Ecto neural progenitor cell (in vitro differentiated cells): ENCODE measurements around the gene BRDT.

ENCODE experiments used
- DNase-seq: peaks from one replicate; pipeline ENCODE4 v3.0.0-alpha.2; 2018; ENCODE audit warnings: low spot score

Gene BRDT

GRCh38 chr1:91949356-91949699 lies at the start of gene BRDT:
BRDT (plus strand) TSS chr1:91949401; CDS start chr1:91962755, 13,354 bp downstream.
- no peak for DNase-seq

- DNase-seq = no peak
These were observed 48.6 kb upstream of the BRDT start for GRCh38 chr1:91900562-91900961.

GRCh38 chr1:91901231-91901630 lies 48.0 kb upstream of the BRDT start:
- DNase-seq = no peak

GRCh38 chr1:91912266-91912665 lies 36.9 kb upstream of the BRDT start:
- DNase-seq = no peak

- no peak for DNase-seq
These were observed 36.2 kb upstream of the BRDT start for GRCh38 chr1:91913018-91913417.

GRCh38 chr1:91916046-91916445 lies 33.2 kb upstream of the BRDT start:
- no peak for DNase-seq

- DNase-seq = no peak
These were observed 32.3 kb upstream of the BRDT start for GRCh38 chr1:91916811-91917460.

- DNase-seq = no peak
These were observed 29.2 kb upstream of the BRDT start for GRCh38 chr1:91919962-91920361.

GRCh38 chr1:91924146-91924545 lies 25.1 kb upstream of the BRDT start:
- DNase-seq = no peak

GRCh38 chr1:91925644-91926435 lies 23.4 kb upstream of the BRDT start:
- DNase-seq = no peak

GRCh38 chr1:91928026-91928425 lies 21.2 kb upstream of the BRDT start:
- DNase-seq = no peak

GRCh38 chr1:91929250-91929649 lies 20.0 kb upstream of the BRDT start:
- no peak for DNase-seq

- no peak for DNase-seq
These were observed 11.6 kb upstream of the BRDT start for GRCh38 chr1:91937613-91938012.

- DNase-seq = no peak
These were observed 8.7 kb upstream of the BRDT start for GRCh38 chr1:91940496-91940895.

- no peak for DNase-seq
These were observed 5.1 kb upstream of the BRDT start for GRCh38 chr1:91944087-91944486.

GRCh38 chr1:91948097-91948496 lies 1.1 kb upstream of the BRDT start:
- DNase-seq = no peak

GRCh38 chr1:91948501-91949355 lies 473 bp upstream of the BRDT start:
- DNase-seq = no peak

- no peak for DNase-seq
These were observed 3.0 kb downstream of the BRDT start for GRCh38 chr1:91952187-91952586.

GRCh38 chr1:91958926-91959325 lies 9.7 kb downstream of the BRDT start:
- no peak for DNase-seq

GRCh38 chr1:91968334-91968733 lies 19.1 kb downstream of the BRDT start:
- DNase-seq = no peak

- DNase-seq = no peak
These were observed 30.2 kb downstream of the BRDT start for GRCh38 chr1:91979383-91979782.

- no peak for DNase-seq
These were observed 31.5 kb downstream of the BRDT start for GRCh38 chr1:91980663-91981062.
